Endothelial cell of umbilical vein (primary cell): ENCODE measurements around the gene MREG.

Experiments
- CTCF ChIP-seq, 2 donors: IDR thresholded peaks; 1 replicate in 1 of 2; 2 replicates in 1 of 2; pipeline ENCODE4 v1.5.1; 2011; ENCODE audit warnings: low read length in 2 of 2, mild to moderate bottlenecking in 2 of 2, moderate library complexity in 2 of 2, control low read depth in 1 of 2, inconsistent platforms in 1 of 2, low read depth in 1 of 2; ENCODE audit not compliant: insufficient read depth in 1 of 2; ENCODE audit errors: extremely low read depth in 1 of 2
- EZH2 ChIP-seq: IDR thresholded peaks from 2 replicates; pipeline ENCODE4 v1.6.1; 2012; ENCODE audit warnings: borderline replicate concordance, low read depth, mild to moderate bottlenecking, moderate library complexity, low read length, inconsistent platforms; ENCODE audit not compliant: severe bottlenecking
- FOS ChIP-seq: IDR thresholded peaks from 2 replicates; pipeline ENCODE4 v1.6.1; 2011; ENCODE audit warnings: mild to moderate bottlenecking, low read length, moderate library complexity, borderline replicate concordance; ENCODE audit not compliant: insufficient read depth
- GATA2 ChIP-seq: IDR thresholded peaks from 2 replicates; pipeline ENCODE4 v1.7.0; 2011; ENCODE audit warnings: low read depth, mild to moderate bottlenecking, moderate library complexity, mixed read lengths, low read length; ENCODE audit not compliant: insufficient read length, insufficient read depth
- JUN ChIP-seq: IDR thresholded peaks from 2 replicates; pipeline ENCODE4 v1.6.1; 2011; ENCODE audit warnings: borderline replicate concordance, low read depth; ENCODE audit not compliant: insufficient read length, insufficient read depth
- MAX ChIP-seq: IDR thresholded peaks from 2 replicates; pipeline ENCODE4 v1.6.1; 2011; ENCODE audit not compliant: insufficient read depth, insufficient read length
- MYC ChIP-seq: IDR thresholded peaks from one replicate; pipeline ENCODE4 v1.6.1; 2011; ENCODE audit warnings: mild to moderate bottlenecking, low read depth, low read length
- POLR2A ChIP-seq: IDR thresholded peaks from 2 replicates; pipeline ENCODE4 v1.6.1; 2012; ENCODE audit warnings: low read depth, mild to moderate bottlenecking, control low read depth, low read length
- POLR2AphosphoS5 ChIP-seq: IDR thresholded peaks from 2 replicates; pipeline ENCODE4 v1.6.1; 2012; ENCODE audit warnings: low read depth, mild to moderate bottlenecking, control low read depth, low read length, moderate library complexity; ENCODE audit not compliant: insufficient read depth

GRCh38 chr2:215903203-215903602 is 110.1 kb downstream of the MREG start:
- no peak for TF ChIP-seq CTCF (IDR thresholded peaks at IDR 0.05; ENCODE audit: extremely low read depth in 1 of 2, insufficient read depth in 1 of 2, low read depth in 1 of 2, low read length in 2 of 2)
- no peak for TF ChIP-seq POLR2A
- no peak for TF ChIP-seq POLR2AphosphoS5
- TF ChIP-seq MAX: no peak
- TF ChIP-seq EZH2: no peak
- no peak for TF ChIP-seq FOS
- no peak for TF ChIP-seq JUN
- TF ChIP-seq MYC: no peak
- no peak for TF ChIP-seq GATA2
